Activated naive CD8-positive, alpha-beta T cell treated with anti-CD3 and anti-CD28 coated beads for 36 hours (primary cell): ENCODE results near the gene USP17L13. TPM values are rescaled to one million over a fixed set of nuclear protein-coding genes. Genes with fewer than 3 reads are reported as not detected.

ENCODE experiments used
- total RNA-seq, 2 experiments: library from RNA; stranded (reverse); gene quantifications; one replicate each; pipeline ENCODE4 v1.2.3, GENCODE V29; 2021

USP17L13 gene
- total RNA-seq, 2 experiments from 2014 or later, result not detected

Other genes starting within 250 kb of the USP17L13 start
- not detected for gene FAM90A26, start 54.5 kb upstream of the USP17L13 start, total RNA-seq
- gene USP17L10, start 14.2 kb upstream of the USP17L13 start, total RNA-seq, result not detected
- gene USP17L11, start 9.5 kb upstream of the USP17L13 start, total RNA-seq, result not detected
- not detected for gene USP17L12, start 4.7 kb upstream of the USP17L13 start, total RNA-seq
- not detected for gene USP17L15, start 9.5 kb downstream of the USP17L13 start, total RNA-seq
- not detected for gene USP17L17, start 19.0 kb downstream of the USP17L13 start, total RNA-seq
- not detected for gene USP17L18, start 23.7 kb downstream of the USP17L13 start, total RNA-seq
- not detected for gene USP17L19, start 28.5 kb downstream of the USP17L13 start, total RNA-seq
- not detected for gene USP17L20, start 33.2 kb downstream of the USP17L13 start, total RNA-seq
- gene USP17L21, start 38.0 kb downstream of the USP17L13 start, total RNA-seq, result not detected
- gene USP17L22, start 42.7 kb downstream of the USP17L13 start, total RNA-seq, result not detected
- not detected for gene USP17L24, start 100.3 kb downstream of the USP17L13 start, total RNA-seq
- not detected for gene USP17L25, start 105.0 kb downstream of the USP17L13 start, total RNA-seq
- gene USP17L26, start 109.8 kb downstream of the USP17L13 start, total RNA-seq, result not detected
- not detected for gene USP17L5, start 114.5 kb downstream of the USP17L13 start, total RNA-seq
- not detected for gene USP17L27, start 119.3 kb downstream of the USP17L13 start, total RNA-seq
- gene USP17L28, start 124.0 kb downstream of the USP17L13 start, total RNA-seq, result not detected
- not detected for gene USP17L29, start 128.7 kb downstream of the USP17L13 start, total RNA-seq
- gene USP17L30, start 138.2 kb downstream of the USP17L13 start, total RNA-seq, result not detected
- gene DEFB131A, start 219.5 kb downstream of the USP17L13 start, total RNA-seq, result not detected